ENCODE data around the gene FAM174C.

- TF ChIP-seq CTCF (conservative IDR thresholded peaks at IDR 0.05 in 1 of 2, IDR thresholded peaks at IDR 0.05 in 1 of 2; ENCODE audit: extremely low read depth in 1 of 2, insufficient read depth in 1 of 2, low read depth in 1 of 2, low read length in 2 of 2) (no peak), EZH2 (IDR thresholded peaks at IDR 0.05; ENCODE audit: borderline replicate concordance, low read length) (no peak)
Measured at GRCh38 chr19:1269065-1269477, 6.3 kb upstream of the FAM174C start, which contains the start of gene CIRBP.
